Smooth muscle cell (in vitro differentiated cells): Measurements from ENCODE around the gene BEAN1. TPM values are rescaled to one million over a fixed set of nuclear protein-coding genes. Genes with fewer than 3 reads are reported as not detected.

Source experiments
- DNase-seq: peaks from one replicate; lab custom pipeline; 2025; ENCODE audit not compliant: unreplicated experiment; lab: John Stamatoyannopoulos, UW
- H2AFZ ChIP-seq: fragments of 200-600 bp; sonication (generic); 2 replicates; pipeline ENCODE4 v1.6.0; 2016; ENCODE audit warnings: antibody characterized with exemption, low read depth, mild to moderate bottlenecking
- H3F3A ChIP-seq: fragments of 200-600 bp; sonication (generic); 2 replicates; pipeline ENCODE4 v1.6.0; 2017; ENCODE audit warnings: antibody characterized with exemption, low read depth
- H3K27ac ChIP-seq: fragments of 200-600 bp; sonication (generic); 2 replicates; pipeline ENCODE4 v1.5.1; 2016; ENCODE audit warnings: low read depth, mild to moderate bottlenecking
- H3K27me3 ChIP-seq: fragments of 200-600 bp; sonication (generic); 2 replicates; pipeline ENCODE4 v1.6.1; 2016; ENCODE audit warnings: low read depth, mild to moderate bottlenecking
- H3K36me3 ChIP-seq: fragments of 200-600 bp; sonication (generic); 2 replicates; pipeline ENCODE4 v1.5.1; 2016; ENCODE audit warnings: low read depth
- H3K4me1 ChIP-seq: fragments of 200-600 bp; sonication (generic); 2 replicates; pipeline ENCODE4 v1.5.1; 2016; ENCODE audit warnings: low read depth
- H3K4me2 ChIP-seq: fragments of 200-600 bp; sonication (generic); 2 replicates; pipeline ENCODE4 v1.6.0; 2016; ENCODE audit warnings: mild to moderate bottlenecking
- H3K4me3 ChIP-seq: fragments of 200-600 bp; sonication (generic); 2 replicates; pipeline ENCODE4 v1.5.1; 2016; ENCODE audit warnings: mild to moderate bottlenecking
- H3K79me2 ChIP-seq: fragments of 200-600 bp; sonication (generic); 2 replicates; pipeline ENCODE4 v1.6.0; 2016; ENCODE audit warnings: low read depth, mild to moderate bottlenecking
- H3K9ac ChIP-seq: fragments of 200-600 bp; sonication (generic); 2 replicates; pipeline ENCODE4 v1.6.0; 2016; ENCODE audit warnings: low read depth
- H3K9me3 ChIP-seq: fragments of 200-600 bp; sonication (generic); replicated peaks from 2 replicates; pipeline ENCODE4 v1.5.1; 2016; ENCODE audit warnings: low read depth
- H4K20me1 ChIP-seq: fragments of 200-600 bp; sonication (generic); 2 replicates; pipeline ENCODE4 v1.6.0; 2016; ENCODE audit warnings: low read depth
- CTCF ChIP-seq: fragments of 200-600 bp; sonication (generic); IDR thresholded peaks from 2 replicates; pipeline ENCODE4 v1.5.1; 2017; ENCODE audit warnings: borderline replicate concordance, mild to moderate bottlenecking, antibody characterized with exemption; ENCODE audit not compliant: insufficient read depth, poor library complexity, severe bottlenecking
- WGBS: methylation state at CpG from one replicate; pipeline ENCODE4 v1.1.7; 2016; ENCODE audit warnings: low lambda C conversion rate; 5-methylcytosine and 5-hydroxymethylcytosine counted together
- polyA plus RNA-seq: library from polyadenylated mRNA; unstranded; fragments of >200 nt; fragmentation: Nextera tagmentation; extraction: Ambion mirVana; gene quantifications from 2 replicates; pipeline ENCODE4 v1.2.1, GENCODE V29; 2016
- total RNA-seq: library from RNA; depleted of rRNA; stranded (reverse); fragments of >200 nt; gene quantifications from 2 replicates; pipeline ENCODE4 v1.2.3, GENCODE V29; 2014

Gene BEAN1
- total and polyA plus RNA-seq, 2 experiments from 2014 or later, result 0.94 to 4.9 TPM

- no peak overlapping the region for H3K4me2 ChIP-seq
- H2AFZ ChIP-seq, result no peak overlapping the region
- 58% methylated on average over 2 of the region's 2 CpGs for WGBS
- no peak for TF ChIP-seq CTCF
- no peaks in the 10 kb centered on the region for H3K4me1 ChIP-seq
- no peaks in the 10 kb centered on the region for H3K36me3 ChIP-seq
- no peak overlapping the region for H3K4me3 ChIP-seq
- no peaks in the 10 kb centered on the region for H3K9me3 ChIP-seq
- H3K79me2 ChIP-seq, result no peaks in the 10 kb centered on the region
- H3K9ac ChIP-seq, result no peak overlapping the region
- no peaks in the 10 kb centered on the region for H3F3A ChIP-seq
- no peak overlapping the region for H3K27ac ChIP-seq
- H4K20me1 ChIP-seq, result no peaks in the 10 kb centered on the region
- no peak for DNase-seq
- peaks cover 7% of the 10 kb centered on the region for H3K27me3 ChIP-seq
Observed at GRCh38 chr16:66470556-66470955, 43.5 kb downstream of the BEAN1 start.

GRCh38 chr16:66471264-66471663 is 44.2 kb downstream of the BEAN1 start:
- H3K27me3 ChIP-seq, result peaks cover 7% of the 10 kb centered on the region
- WGBS, result 94% methylated on average over 10 of the region's 10 CpGs
- no peak for TF ChIP-seq CTCF
- no peaks in the 10 kb centered on the region for H3F3A ChIP-seq
- H3K79me2 ChIP-seq, result no peaks in the 10 kb centered on the region
- no peak for DNase-seq
- no peak overlapping the region for H3K4me3 ChIP-seq
- no peaks in the 10 kb centered on the region for H3K4me1 ChIP-seq
- no peak overlapping the region for H3K27ac ChIP-seq
- no peak overlapping the region for H3K4me2 ChIP-seq
- no peak overlapping the region for H2AFZ ChIP-seq
- H3K9me3 ChIP-seq, result no peaks in the 10 kb centered on the region
- H4K20me1 ChIP-seq, result no peaks in the 10 kb centered on the region
- no peaks in the 10 kb centered on the region for H3K36me3 ChIP-seq
- H3K9ac ChIP-seq, result no peak overlapping the region

- DNase-seq, result no peak
- WGBS, result 85% methylated on average over 10 of the region's 10 CpGs
- TF ChIP-seq CTCF, result no peak
Observed at GRCh38 chr16:66471716-66472393, 44.8 kb downstream of the BEAN1 start.

GRCh38 chr16:66473051-66473571 is 46.0 kb downstream of the BEAN1 start:
- Histone ChIP-seq H3K4me1 (no peaks in the 10 kb centered on the region), H4K20me1 (no peaks in the 10 kb centered on the region), H3K27me3 (peaks cover 7% of the 10 kb centered on the region), H3F3A (no peaks in the 10 kb centered on the region), H2AFZ (no peak overlapping the region), H3K9ac (no peak overlapping the region), H3K4me3 (no peak overlapping the region), H3K9me3 (no peaks in the 10 kb centered on the region), H3K27ac (no peak overlapping the region), H3K79me2 (no peaks in the 10 kb centered on the region), H3K4me2 (no peak overlapping the region), H3K36me3 (no peaks in the 10 kb centered on the region)
- no peak for TF ChIP-seq CTCF
- WGBS, result 96% methylated on average over 15 of the region's 15 CpGs
- no peak for DNase-seq

More at GRCh38 chr16:66471716-66472393, 44.8 kb downstream of the BEAN1 start:
- H3K4me1 ChIP-seq, result no peaks in the 10 kb centered on the region
- no peaks in the 10 kb centered on the region for H4K20me1 ChIP-seq
- no peak overlapping the region for H2AFZ ChIP-seq
- peaks cover 7% of the 10 kb centered on the region for H3K27me3 ChIP-seq
- H3K9ac ChIP-seq, result no peak overlapping the region
- H3K27ac ChIP-seq, result no peak overlapping the region
- H3K36me3 ChIP-seq, result no peaks in the 10 kb centered on the region
- no peaks in the 10 kb centered on the region for H3K9me3 ChIP-seq
- H3K4me2 ChIP-seq, result no peak overlapping the region
- H3K4me3 ChIP-seq, result no peak overlapping the region
- H3K79me2 ChIP-seq, result no peaks in the 10 kb centered on the region
- H3F3A ChIP-seq, result no peaks in the 10 kb centered on the region
